BJ (cell line): ENCODE measurements around the gene IGDCC3. TPM values are rescaled to one million over a fixed set of nuclear protein-coding genes. Genes with fewer than 3 reads are reported as not detected.

Experiments used
- CTCF ChIA-PET: fragments of 350-600 bp; formaldehyde crosslinking; extraction: SDS; loops from one replicate; lab custom pipeline; 2021; ENCODE audit warnings: antibody characterized with exemption, inconsistent platforms; lab: Yijun Ruan, JAX
- POLR2A ChIA-PET: fragments of 300-600 bp; sonication (Branson Sonifier 250); formaldehyde crosslinking; extraction: SDS; loops from one replicate; lab custom pipeline; 2021; ENCODE audit warnings: antibody characterized with exemption; lab: Charles Lee
- DNase-seq: peaks from one replicate; pipeline ENCODE4 v3.0.0-alpha.2; 2011; ENCODE audit warnings: low read depth
- H3K27me3 ChIP-seq: 2 replicates; pipeline ENCODE4 v1.6.0; 2011; ENCODE audit warnings: low read length; ENCODE audit not compliant: control insufficient read depth, insufficient read depth
- H3K36me3 ChIP-seq: 2 replicates; pipeline ENCODE4 v1.5.1; 2011; ENCODE audit warnings: low read length; ENCODE audit not compliant: control insufficient read depth, insufficient read depth
- H3K4me3 ChIP-seq: 2 replicates; pipeline ENCODE4 v1.5.1; 2011; ENCODE audit warnings: low read depth, mild to moderate bottlenecking, control low read depth, low read length
- polyA plus RNA-seq: library from polyadenylated mRNA; depleted of rRNA; stranded (reverse); fragments of >200 nt; gene quantifications from 2 replicates; pipeline ENCODE4 v1.2.3, GENCODE V29; 2011
- TF ChIP-seq, protein P1 (sequence below): IDR thresholded peaks from 2 replicates; pipeline ENCODE4 v1.5.1; 2011; ENCODE audit warnings: low read depth, mild to moderate bottlenecking, control low read depth, inconsistent platforms, low read length, moderate library complexity; ENCODE audit not compliant: insufficient read depth

IGDCC3 gene
- polyA plus RNA-seq, 1 experiment, result not detected

DNA sequence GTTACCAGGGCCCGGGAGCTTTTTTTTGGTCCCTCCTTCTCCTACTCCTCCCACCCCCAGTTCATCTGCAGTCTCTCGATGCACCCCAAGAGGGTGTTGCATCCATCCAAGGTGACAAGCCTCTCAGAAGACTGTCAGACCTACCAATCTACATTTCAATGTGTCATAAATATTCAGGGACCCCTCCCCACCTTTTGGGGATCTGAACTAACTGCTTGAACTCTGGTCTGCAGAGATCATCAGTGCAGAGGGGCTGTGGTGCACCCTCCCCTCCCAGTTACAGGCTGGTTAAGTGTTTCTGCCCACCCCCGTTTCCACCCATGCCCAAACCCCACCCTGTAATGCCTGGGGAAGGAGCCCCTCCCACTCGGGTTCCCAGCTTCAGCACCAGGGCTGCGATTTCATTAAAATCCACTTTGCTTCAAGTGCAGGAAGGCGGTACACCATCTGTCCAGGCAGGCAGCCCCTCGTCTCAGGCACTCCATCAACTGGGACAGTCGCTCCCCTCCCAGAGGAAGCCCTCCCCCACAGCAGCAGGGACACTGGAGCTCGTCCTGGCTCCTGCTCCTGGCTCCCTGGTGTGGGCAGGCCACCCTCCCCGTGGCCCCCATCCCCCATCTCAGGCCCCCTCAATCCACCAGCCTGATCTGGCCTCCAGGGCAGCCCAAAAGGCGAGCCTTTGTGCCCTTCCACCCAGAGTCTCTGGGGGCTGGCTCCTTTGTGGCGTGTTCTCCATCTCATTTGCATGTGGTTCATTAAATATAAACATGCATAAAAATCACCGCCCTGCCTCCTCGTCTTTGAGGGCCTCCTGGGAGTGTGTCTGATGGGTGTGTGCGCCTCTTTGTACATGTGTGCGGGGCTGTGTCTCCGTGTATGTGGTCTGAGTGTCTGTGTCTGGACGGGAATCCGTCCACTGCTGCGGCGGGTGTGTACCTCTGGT is 41.0 kb downstream of the IGDCC3 start:
- ChIA-PET CTCF (interaction anchor here (1.1 to 2.3 kb wide), 3 partner anchors 18 to 50 kb away, joined by 4 to 7 read pairs (median 5); no protein-coding TSS in a partner anchor), POLR2A (no interaction called here)
- Histone ChIP-seq H3K4me3 (no peak overlapping the region), H3K36me3 (no peaks in the 10 kb centered on the region), H3K27me3 (peaks cover 22% of the 10 kb centered on the region)
- TF ChIP-seq, protein P1, sequence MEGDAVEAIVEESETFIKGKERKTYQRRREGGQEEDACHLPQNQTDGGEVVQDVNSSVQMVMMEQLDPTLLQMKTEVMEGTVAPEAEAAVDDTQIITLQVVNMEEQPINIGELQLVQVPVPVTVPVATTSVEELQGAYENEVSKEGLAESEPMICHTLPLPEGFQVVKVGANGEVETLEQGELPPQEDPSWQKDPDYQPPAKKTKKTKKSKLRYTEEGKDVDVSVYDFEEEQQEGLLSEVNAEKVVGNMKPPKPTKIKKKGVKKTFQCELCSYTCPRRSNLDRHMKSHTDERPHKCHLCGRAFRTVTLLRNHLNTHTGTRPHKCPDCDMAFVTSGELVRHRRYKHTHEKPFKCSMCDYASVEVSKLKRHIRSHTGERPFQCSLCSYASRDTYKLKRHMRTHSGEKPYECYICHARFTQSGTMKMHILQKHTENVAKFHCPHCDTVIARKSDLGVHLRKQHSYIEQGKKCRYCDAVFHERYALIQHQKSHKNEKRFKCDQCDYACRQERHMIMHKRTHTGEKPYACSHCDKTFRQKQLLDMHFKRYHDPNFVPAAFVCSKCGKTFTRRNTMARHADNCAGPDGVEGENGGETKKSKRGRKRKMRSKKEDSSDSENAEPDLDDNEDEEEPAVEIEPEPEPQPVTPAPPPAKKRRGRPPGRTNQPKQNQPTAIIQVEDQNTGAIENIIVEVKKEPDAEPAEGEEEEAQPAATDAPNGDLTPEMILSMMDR, result no peak
- DNase-seq, result no peak

DNA sequence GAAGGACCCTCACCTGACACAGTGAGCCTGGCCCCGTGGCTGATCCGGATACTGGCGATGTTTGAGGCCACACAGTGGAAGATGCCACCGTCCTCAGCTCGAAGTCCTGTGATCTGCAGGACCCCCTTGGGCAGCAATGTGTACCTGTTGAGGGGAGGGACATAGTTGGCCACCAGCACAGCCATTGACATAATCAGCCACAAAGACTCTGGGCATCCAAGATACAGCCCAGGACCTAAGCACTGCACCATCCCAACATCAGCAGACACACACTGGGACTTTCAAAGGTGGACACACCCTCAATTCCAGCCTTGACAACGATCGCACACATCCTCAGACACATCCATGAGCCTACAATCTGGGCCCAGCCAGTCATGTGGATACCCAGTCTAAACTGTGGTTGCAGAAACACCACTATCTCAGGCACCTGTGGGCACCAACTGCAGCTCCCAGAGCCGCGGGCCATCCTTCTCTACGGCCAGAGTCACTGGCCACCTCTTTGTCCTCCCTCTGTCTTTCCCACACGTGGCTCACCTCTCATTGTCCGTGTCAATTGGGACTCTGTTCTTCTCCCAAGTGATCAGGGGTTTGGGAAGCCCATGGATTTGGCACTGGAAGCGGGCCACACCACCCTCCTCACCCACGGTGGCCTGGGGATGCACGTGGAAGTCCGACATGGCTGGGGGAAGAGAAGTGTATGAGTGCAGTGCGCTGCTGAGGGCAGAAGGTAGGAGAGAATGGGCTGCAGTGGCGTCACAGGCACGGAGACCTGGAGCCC is 42.3 kb downstream of the IGDCC3 start:
- ChIA-PET CTCF (interaction anchor here (1.1 kb wide), 1 partner anchor 16 kb away, joined by 4 read pairs; no protein-coding TSS in a partner anchor), POLR2A (no interaction called here)
- Histone ChIP-seq H3K36me3 (no peaks in the 10 kb centered on the region), H3K27me3 (peaks cover 20% of the 10 kb centered on the region), H3K4me3 (no peak overlapping the region)
- DNase-seq, result no peak
- TF ChIP-seq, protein P1, result no peak

DNA sequence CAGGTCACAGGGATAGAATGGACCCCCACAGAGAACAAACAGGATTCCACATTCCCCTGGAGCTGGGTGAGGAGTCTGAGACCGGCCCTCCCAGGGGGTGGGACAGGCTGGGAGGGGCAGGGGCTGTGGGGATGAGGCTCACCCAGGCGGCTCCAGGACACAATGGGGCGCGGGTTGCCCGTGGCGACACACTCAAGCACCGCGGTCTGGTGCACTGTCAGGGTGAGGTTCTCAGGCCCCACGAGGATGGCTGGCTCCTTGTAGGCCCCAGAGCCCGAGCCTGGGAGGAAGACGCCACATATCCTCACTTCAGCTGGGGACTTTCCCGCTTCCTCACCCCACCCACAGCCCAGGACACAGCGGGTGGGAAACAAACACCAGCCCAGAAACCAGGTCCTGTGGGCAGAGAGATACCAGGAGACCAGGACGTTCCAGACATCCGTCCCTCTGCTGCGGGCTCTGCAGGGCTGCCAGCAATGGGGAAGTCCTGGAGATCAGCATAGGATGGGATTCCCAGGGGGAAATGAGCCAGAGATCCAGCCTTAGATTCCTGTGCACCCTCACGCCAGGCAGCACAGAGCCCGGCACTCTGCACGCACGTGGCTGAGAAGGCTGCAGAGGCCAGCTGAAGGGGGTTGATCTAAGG is 43.1 kb downstream of the IGDCC3 start:
- Histone ChIP-seq H3K36me3 (no peaks in the 10 kb centered on the region), H3K27me3 (peaks cover 18% of the 10 kb centered on the region), H3K4me3 (no peak overlapping the region)
- CTCF ChIA-PET, result no interaction called here
- no peak for DNase-seq
- POLR2A ChIA-PET, result no interaction called here
- TF ChIP-seq, protein P1, result no peak

DNA sequence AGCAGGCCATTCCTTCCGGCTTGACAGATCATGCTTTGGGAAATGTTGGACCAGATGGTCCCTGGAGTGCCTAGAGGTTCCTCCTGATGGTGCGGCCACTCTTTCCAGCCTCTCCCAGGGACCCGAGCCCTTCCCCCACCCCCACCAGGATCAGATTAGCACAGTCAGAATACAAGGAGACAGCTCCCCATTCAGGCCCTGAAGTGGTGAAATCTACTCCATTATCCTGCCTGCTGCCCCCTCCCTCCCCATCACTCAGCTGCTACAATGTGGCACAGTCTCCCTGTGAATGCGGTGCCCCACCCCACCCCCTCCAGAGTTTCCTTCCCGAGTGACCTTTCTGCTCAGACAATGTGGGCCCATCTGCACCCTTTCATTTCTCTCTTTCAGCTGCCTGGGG is 43.9 kb downstream of the IGDCC3 start:
- DNase-seq, result no peak
- TF ChIP-seq, protein P1, result no peak
- Histone ChIP-seq H3K27me3 (peaks cover 15% of the 10 kb centered on the region), H3K36me3 (no peaks in the 10 kb centered on the region), H3K4me3 (no peak overlapping the region)
- CTCF ChIA-PET, result no interaction called here
- POLR2A ChIA-PET, result no interaction called here
